ENCODE measurements around the gene ADAMTS7. TPM values are rescaled to one million over a fixed set of nuclear protein-coding genes. Genes with fewer than 3 reads are reported as not detected.
"Not testable (repeated sequence)": the region's sequence is repeated elsewhere in the genome, so short reads cannot be mapped to it uniquely, and the experiment has no call there.

The ADAMTS7 gene, protein sequence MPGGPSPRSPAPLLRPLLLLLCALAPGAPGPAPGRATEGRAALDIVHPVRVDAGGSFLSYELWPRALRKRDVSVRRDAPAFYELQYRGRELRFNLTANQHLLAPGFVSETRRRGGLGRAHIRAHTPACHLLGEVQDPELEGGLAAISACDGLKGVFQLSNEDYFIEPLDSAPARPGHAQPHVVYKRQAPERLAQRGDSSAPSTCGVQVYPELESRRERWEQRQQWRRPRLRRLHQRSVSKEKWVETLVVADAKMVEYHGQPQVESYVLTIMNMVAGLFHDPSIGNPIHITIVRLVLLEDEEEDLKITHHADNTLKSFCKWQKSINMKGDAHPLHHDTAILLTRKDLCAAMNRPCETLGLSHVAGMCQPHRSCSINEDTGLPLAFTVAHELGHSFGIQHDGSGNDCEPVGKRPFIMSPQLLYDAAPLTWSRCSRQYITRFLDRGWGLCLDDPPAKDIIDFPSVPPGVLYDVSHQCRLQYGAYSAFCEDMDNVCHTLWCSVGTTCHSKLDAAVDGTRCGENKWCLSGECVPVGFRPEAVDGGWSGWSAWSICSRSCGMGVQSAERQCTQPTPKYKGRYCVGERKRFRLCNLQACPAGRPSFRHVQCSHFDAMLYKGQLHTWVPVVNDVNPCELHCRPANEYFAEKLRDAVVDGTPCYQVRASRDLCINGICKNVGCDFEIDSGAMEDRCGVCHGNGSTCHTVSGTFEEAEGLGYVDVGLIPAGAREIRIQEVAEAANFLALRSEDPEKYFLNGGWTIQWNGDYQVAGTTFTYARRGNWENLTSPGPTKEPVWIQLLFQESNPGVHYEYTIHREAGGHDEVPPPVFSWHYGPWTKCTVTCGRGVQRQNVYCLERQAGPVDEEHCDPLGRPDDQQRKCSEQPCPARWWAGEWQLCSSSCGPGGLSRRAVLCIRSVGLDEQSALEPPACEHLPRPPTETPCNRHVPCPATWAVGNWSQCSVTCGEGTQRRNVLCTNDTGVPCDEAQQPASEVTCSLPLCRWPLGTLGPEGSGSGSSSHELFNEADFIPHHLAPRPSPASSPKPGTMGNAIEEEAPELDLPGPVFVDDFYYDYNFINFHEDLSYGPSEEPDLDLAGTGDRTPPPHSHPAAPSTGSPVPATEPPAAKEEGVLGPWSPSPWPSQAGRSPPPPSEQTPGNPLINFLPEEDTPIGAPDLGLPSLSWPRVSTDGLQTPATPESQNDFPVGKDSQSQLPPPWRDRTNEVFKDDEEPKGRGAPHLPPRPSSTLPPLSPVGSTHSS (N-terminal part only)
- total RNA-seq (2014; rRNA removed): 35.1 and 35.2 TPM in 2 replicates
- 23.6 TPM for polyA plus RNA-seq (2012)

DNA sequence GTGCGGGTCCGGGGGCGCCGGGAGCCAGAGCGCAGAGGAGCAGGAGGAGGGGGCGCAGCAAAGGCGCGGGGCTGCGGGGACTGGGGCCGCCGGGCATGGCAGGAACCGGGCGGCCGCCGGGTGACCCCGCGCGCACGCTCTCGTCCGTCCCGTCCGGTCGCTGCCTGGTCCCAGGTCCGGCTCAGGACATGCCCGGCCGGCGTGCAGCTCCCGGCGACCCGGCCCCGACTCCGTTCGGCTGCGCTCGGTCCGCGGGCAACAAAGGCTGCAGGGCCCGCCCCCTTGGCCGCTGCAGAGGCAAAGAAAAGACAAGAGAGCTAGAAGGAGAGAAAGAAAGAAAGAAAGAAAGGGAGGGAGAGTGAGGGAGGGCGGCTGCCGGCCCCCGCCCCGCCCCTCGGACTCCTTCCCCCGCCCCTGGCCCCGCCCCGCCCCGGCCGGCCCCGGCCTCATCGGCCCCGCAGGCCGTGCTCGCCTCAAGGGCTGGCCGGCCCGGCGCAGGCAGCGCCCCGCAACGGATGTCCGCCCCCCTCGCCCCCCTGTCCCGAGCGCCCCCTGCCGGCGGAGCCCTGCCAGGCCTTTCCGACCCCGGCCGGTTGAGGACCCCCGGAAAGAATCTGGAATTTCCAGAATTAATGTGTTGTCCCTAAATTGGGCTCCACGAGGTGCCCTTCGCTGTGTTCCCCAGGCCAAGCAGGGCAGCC is at the start of gene ADAMTS7:
Gene ADAMTS7 (minus strand): TSS at position 341 of the 701 bp plus-strand sequence. CDS start 244 bp downstream, at position 97.
- DNase-seq (ENCODE audit: low read depth): peak; percentile 73

DNA sequence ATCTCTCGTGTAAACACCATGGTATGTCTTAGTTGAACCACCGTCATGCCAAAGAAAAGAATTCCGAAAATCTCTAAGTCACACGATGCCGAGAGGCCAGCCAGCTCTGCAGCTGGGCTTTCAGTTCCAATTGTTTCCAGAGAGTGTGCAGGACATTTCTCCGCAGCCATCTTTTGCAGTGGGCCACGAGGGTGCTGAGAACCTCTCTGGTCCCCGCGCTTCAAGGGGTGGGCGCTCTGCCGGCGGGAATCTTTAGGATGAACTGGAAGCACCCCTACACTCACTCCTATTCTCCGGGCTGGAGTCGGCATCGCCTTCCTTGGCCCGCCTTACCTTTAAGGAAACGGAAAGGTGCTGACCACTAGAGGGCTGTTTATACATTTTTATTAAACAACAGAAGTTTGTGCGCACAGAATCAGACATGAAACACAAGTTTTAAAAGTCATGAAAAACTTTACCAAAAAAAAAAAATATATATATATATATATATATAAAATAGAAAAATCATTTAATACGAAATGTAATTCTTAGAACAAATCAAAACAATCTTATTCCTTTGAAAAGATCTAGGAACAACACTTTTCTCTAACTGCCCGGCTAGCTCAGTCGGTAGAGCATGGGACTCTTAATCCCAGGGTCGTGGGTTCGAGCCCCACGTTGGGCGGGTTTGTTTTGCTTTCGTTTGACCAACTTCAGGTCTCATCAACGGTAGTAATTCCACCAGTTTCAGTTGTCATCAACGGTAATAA is 48.9 kb upstream of the ADAMTS7 start:
- peak; percentile 89 for DNase-seq (ENCODE audit: low read depth)

DNA sequence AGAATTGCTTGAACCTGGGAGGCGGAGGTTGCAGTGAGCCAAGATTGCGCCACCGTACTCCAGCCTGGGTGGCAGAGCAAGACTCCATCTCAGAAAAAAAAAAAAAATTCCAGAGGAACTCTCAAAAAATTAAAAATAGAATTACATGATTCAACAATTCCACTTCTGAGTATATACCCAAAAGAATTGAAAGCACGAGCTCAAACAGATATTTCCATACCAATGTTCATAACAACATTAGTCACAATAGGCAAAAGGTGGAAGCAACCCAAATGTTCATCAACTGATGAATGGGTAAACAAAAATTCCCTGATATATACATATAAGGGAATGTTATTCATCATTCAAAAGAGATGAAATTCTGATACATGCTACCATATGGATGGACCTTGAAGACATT is 44.5 kb upstream of the ADAMTS7 start:
- DNase-seq (ENCODE audit: low read depth): peak; percentile 50

DNA sequence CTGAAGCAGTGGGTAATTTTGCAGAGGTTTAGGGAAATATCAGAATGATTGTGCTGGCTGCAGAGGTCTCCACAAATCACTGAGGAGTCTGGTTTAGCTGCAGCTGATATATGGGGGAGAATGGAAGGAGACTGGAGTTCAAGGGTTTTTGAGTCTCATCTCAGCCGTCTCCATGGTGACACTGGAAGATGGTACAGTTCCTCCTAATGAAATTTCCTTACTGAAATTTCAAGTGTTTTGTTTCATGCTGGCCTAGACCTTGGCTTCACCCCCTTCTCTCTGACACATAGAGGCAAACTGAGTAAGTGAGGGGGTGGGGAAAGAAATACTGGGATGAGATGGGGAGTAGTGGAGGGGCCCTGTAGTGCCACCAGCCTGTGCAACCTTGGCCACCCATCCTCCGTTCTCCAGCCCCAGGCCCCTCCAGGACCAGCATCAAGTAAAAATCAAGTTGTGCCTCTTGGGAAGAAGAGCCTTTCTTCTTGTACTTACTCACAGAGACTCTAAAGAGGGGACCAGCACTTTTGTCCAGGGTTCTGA is 43.6 kb upstream of the ADAMTS7 start:
- no peak for DNase-seq (ENCODE audit: low read depth)

DNA sequence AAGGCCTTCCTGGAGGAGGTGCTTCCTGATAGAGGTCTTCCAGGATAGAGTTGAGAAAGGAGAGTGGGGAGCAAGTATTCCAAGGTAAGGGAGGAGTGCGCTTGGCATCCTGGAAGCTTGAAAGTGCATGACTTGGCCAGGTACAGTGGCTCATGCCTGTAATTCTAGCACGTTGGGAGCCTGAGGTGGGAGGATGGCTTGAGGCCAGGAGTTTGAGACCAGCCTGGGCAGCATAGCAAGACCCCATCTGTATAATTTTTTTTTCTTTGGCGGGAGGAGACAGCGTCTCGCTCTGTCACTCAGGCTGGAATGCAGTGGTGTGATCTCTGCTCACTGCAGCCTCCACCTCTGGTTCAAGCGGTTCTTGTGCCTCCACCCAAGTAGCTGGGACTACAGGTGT is 42.2 kb upstream of the ADAMTS7 start:
- DNase-seq (ENCODE audit: low read depth): no peak

DNA sequence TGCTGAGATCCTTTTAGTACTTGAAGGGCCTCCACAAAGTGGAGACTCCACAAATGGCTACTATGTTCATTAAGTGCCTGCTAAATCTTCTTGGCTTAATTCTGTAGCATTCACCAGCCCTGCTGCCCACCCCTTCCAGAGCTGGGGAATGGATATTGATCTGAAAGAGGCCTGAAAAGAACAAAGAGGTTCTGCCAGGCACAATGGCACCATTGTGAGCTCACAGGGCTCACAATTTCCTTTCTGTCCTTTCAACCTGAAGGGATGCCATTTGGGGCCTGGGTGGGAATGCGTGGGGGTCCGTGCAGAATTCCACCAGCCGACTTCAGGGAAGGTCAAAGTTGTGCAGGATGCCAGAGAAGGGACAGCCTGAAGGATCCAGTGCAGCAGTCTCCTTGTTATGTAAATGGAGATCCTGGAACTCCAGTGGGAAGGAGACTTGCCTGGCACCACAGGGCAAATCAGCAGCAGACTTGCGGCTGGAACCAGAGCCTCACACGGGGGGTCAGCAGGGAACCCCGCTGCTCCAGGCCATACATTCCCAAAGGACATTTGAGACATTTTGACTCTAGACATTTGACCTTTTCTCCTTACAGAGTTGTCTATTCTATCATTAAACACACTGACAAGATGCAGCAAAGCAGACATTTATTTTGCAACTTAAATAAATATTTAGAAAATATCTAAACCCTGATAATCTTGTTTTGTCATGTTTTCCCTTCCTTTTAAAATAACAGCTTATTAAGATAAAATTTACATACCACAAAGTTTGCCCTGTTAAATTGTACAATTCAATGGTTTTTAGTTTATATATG is 39.9 kb upstream of the ADAMTS7 start:
- no peak for DNase-seq (ENCODE audit: low read depth)

DNA sequence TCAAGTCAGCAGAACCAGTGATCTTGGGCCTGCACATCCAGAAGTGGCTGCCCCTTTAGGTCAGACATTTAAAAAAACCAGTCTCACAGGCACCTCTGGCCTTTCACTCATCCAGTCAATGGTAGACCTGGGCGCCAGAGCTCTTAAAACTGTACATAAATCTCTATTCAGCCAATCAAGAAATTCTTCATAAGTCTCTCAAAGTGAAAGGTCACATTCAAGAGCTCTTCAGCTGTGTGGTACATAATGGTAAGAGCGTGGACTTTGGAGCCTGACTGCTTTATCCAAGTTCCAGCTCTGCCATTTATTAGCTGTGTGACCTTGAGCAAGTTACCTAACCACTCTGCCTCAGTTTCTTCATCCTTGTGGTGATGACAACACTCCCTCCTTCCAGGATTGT is 39.1 kb upstream of the ADAMTS7 start:
- no peak for DNase-seq (ENCODE audit: low read depth)

DNA sequence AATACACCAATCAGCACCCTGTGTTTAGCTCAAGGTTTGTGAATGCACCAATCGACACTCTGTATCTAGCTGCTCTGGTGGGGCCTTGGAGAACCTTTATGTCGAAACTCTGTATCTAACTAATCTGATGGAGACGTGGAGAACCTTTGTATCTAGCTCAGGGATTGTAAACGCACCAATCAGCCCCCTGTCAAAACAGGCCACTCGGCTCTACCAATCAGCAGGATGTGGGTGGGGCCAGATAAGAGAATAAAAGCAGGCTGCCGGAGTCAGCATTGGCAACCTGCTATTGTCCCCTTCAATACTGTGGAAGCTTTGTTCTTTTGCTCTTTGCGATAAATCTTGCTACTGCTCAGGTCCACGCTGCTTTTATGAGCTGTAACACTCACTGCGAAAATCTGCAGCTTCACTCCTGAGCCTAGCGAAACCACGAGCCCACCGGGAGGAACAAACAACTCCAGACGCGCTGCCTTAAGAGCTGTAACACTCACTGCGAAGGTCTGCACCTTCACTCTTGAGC is 36.2 kb upstream of the ADAMTS7 start:
- not testable (repeated sequence) for DNase-seq (ENCODE audit: low read depth)

DNA sequence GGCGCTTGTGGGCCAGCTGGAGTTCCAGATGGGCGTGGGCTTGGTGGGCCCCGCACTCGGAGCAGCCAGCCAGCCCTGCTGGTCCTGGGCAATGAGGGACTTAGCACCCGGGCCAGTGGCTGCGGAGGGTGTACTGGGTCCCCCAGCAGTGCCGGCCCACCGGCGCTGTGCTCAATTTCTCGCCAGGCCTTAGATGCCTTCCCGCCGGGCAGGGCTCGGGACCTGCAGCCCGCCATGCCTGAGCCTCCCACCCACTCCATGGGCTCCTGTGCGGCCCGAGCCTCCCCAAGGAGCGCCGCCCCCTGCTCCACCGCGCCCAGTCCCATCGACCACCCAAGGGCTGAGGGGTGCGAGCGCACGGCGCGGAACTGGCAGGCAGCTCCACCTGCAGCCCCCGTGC is 35.6 kb upstream of the ADAMTS7 start:
- not testable (repeated sequence) for DNase-seq (ENCODE audit: low read depth)

DNA sequence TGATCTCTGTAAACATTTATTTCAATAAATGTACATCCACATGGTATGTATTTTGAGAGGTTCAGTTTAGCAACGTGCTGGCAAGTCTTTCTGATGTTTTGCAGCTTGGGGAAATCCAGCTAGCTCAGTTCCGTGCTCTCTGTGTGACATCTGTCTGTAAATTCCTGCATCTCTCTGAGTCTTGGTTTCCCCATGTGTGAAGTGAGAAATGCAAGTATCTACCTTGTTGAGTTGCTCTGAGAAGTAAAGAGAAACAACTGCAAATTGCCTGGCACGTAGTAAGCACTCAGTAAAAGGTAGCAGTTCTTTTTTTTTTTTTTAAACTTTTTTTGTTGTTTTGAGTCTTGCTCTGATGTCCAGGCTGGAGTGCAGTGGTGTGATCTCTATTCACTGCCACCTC is 31.3 kb upstream of the ADAMTS7 start:
- DNase-seq (ENCODE audit: low read depth): no peak

DNA sequence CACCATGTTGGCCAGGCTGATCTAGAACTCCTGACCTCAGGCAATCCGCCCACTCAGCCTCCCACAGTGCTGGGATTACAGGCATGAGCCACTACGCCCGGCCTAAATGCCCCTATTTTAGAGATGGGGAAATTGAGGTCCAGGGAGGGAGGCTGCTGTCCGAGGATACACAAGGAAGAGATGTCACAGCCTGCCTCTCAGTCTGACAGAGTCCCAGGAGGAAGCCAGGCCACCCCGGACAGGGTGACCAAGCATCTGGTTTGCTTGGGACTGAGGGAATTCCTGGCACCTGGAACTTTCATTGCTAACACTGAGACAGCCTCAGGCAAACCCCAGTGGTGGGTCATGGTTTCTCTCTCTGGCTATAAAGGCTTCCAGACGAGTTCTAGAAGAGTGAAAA is 30.6 kb upstream of the ADAMTS7 start:
- no peak for DNase-seq (ENCODE audit: low read depth)

DNA sequence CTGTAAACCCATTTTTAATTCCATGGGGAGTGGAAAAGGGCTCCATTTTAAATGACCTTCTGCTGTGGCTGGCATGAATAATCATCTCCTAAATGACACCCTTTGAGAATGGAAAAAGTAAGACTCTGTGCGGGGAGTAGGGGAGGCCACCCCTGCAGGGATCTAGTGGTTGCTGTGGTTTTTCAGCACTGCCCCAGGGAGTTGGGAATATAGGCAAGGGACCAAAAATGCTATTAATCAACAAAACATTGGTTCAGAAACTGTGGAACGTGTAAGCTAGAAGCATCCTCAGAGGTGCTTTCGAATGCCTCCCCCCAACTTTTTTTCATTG is 30.1 kb upstream of the ADAMTS7 start:
- DNase-seq (ENCODE audit: low read depth): peak; percentile 6

DNA sequence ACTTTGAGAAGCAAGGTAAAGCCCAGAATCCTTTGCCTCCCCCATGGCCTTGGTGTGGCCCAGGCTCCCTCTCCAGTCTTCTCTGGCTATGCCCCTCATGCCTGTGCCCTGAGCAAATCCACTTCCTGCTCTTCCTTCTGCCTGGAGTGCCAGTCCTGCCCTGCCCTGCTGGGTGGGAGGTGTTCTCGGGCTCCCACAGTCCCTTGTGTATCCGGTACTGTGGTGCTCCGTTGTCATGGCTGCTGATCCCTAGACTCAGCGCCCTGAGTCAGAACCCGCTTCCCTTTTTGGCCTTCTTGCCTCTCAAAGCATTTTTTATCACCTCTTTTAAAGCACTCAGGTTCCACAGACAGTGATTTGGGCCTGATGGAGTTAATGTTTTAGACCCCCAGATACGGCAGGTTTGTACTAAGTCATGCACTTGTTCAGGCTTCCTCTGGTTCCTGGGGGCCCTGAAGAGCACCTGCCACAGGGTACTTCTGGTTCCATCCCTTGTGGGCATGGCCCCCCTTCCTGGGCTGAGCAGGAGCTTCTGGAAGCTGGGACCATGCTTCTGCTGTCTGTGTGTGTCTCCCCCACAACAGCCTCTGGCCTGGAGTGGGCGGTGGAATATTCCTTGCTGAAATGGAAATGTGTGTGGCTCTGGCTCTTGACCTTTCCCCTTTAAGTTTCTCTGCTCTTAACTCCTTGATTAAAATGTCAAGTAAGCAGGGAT is 29.6 kb upstream of the ADAMTS7 start:
- peak; percentile 84 for DNase-seq (ENCODE audit: low read depth)

DNA sequence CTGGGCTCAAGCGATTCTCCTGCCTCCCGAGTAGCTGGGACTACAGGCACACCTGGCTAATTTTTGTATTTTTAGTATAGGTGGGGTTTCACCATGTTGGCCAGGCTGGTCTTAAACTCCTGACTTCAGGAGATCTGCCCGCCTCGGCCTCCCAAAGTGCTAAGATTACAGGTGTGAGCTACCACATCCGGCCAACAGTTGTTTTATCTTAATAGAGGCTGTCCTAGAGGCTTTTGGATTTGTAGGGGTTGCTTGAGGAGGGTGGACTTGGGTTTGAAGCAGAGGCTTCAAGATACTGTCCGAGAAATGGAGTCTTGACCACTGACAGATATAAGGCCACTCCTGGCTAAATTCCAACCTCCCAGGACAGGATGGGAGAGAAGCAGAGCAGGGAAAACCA is 27.9 kb upstream of the ADAMTS7 start:
- DNase-seq (ENCODE audit: low read depth): not testable (repeated sequence)

DNA sequence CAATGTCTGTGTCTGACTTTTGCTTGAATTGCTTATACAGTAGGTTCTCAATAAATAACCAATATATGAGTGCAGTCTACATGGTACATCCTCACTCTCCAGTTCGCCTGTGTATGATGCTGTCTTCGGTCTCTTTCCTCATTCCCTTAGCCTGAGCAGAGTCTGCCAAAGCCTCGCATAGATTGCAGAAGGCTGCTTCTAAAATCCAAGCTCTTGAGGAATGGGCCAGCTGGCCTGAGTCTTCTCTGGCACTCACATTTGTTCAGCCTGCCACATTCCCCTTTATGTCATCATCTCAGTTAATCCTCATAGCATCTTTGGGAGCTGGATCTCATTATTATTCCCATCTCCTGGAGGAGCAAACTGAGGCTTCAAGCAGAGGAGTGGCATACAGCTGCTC is 27.2 kb upstream of the ADAMTS7 start:
- peak; percentile 24 for DNase-seq (ENCODE audit: low read depth)

DNA sequence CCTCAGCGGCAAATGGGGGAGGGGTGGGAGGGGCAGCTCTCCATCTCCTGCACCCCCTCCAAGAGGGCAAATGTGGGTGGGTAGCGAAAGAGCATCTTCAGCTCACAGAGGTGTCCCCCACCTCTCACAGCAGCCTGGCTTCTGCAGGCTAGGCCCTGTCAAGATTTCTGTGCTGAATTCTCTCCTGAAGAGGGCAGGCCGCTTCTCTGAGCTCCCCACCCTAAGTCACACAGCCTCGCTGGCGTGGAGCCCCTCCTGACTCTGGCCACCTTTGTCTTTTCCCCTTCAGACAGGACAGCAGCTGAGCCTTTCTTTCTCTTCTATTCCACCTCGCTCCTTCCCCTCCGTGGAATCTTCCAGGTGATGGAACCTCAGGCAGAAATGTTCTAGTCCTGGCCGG is 26.3 kb upstream of the ADAMTS7 start:
- no peak for DNase-seq (ENCODE audit: low read depth)

DNA sequence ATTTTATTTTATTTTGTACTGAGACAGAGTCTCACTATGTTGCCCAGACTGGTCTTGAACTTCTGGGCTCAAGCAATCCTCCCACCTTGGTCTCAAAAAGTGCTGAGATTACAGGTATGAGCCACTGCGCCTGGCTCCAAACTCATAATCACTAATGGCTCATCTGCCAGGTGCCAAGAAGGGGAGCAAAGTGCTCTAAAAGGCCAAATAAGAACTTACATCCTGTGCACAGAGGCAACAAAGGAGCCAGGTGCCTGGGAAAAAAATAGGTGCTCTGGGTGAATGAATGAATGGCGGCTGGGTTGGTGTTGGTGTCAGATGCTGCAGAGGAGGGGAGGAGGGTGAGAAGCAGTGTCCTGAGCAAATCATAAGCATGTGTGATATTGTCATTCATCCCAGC is 25.9 kb upstream of the ADAMTS7 start:
- DNase-seq (ENCODE audit: low read depth): no peak

DNA sequence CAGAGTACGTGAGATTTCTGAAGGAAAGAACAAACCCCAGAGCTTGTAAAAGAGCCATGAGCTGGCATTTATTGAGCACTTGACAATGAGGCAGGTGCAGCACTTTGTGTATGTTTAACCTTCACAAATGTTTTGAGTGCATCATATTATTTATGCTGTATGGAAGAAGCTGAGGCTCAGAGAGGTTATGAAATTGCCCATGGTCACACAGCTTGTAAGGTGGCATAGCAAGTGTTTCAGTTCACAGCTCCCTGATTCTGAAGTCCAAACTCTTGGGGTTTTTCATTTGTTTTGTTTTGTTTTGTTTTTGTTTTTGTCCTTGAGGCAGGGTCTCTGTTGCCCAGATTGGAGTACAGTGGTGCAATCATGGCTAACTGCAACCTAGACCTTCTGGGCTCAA is 25.1 kb upstream of the ADAMTS7 start:
- DNase-seq (ENCODE audit: low read depth): no peak

All from LHCN-M2 (cell line).